ENCODE results near the gene SMYD3.

Gene SMYD3

DNA sequence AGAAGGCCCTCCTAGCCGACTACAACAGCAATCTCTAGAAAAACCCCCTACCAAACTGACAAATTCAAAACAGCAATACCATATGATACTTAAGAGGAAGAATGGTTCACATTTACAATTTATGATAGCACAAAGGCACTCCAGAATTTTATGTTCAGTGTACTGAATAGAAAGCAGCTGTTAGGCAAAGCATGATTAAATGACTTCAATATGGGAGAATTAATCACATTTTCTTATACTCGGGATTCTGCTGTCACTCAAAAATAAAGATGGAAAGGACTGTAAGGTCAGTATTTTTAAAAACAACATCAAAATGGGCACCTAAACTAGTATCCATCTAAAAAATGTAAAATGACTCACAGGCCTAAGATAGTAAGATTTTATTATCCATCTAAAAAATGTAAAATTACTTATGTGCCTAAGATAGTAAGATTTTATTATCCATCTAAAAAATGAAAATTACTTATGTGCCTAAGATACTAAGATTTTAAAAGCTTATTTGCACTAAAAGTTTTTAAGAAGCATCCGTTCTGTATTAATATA, 198.5 kb downstream of the SMYD3 start:
- Histone ChIP-seq H3K36me3 (no peaks in the 10 kb centered on the region), H3K4me3 (ENCODE audit: low read depth, low read length) (no peak overlapping the region), H3K27me3 (no peaks in the 10 kb centered on the region), H3K9me3 (no peaks in the 10 kb centered on the region), H3K4me1 (peaks cover 3% of the 10 kb centered on the region)
- no peak for DNase-seq
- TF ChIP-seq, protein P1, sequence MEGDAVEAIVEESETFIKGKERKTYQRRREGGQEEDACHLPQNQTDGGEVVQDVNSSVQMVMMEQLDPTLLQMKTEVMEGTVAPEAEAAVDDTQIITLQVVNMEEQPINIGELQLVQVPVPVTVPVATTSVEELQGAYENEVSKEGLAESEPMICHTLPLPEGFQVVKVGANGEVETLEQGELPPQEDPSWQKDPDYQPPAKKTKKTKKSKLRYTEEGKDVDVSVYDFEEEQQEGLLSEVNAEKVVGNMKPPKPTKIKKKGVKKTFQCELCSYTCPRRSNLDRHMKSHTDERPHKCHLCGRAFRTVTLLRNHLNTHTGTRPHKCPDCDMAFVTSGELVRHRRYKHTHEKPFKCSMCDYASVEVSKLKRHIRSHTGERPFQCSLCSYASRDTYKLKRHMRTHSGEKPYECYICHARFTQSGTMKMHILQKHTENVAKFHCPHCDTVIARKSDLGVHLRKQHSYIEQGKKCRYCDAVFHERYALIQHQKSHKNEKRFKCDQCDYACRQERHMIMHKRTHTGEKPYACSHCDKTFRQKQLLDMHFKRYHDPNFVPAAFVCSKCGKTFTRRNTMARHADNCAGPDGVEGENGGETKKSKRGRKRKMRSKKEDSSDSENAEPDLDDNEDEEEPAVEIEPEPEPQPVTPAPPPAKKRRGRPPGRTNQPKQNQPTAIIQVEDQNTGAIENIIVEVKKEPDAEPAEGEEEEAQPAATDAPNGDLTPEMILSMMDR (IDR thresholded peaks at IDR 0.05; ENCODE audit: low read depth, low read length): no peak

- Histone ChIP-seq H3K27me3 (no peaks in the 10 kb centered on the region), H3K4me1 (peaks cover 5% of the 10 kb centered on the region), H3K4me3 (ENCODE audit: low read depth, low read length) (no peak overlapping the region), H3K9me3 (no peaks in the 10 kb centered on the region), H3K36me3 (no peaks in the 10 kb centered on the region)
- no peak for DNase-seq
- TF ChIP-seq, protein P1 (IDR thresholded peaks at IDR 0.05; ENCODE audit: low read depth, low read length): no peak
Observed at GRCh38 chr1:246306415-246307037, 200.6 kb downstream of the SMYD3 start.

DNA sequence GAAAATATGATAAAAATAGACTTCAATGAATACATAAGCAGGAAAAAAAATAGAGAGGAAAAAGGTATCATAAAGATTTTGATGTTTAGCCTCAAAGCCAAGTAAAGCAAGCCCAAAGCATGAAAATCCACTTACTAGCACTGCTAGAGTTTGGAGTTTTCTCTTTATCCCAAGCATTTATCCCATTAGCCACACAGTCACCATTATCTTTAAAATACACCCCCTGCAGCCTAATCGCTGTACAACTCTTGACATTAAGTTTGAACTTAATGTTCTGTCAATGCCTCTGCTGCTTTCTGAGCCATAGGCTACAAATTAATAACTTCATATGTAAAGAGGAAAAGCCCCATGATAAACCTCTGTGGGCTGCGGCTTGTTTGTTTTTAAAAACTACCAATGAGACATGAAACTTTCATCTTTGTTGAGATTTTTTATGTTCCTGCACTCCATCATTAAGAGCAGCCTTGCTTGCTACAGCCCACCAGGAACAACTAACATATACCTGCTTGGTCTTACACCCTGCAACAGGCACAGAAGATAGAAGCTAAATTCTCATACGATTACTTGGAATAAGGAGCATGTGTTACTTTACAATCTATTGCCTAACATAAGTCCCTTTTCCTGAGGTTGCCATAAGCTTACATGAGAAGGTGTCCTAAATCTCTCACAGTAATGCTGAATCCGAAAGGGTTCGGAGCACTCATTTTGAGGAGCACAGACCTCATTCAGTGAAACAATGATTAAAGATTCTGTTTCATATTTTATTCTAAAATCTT, 202.4 kb downstream of the SMYD3 start:
- TF ChIP-seq, protein P1 (IDR thresholded peaks at IDR 0.05; ENCODE audit: low read depth, low read length): no peak
- no peaks in the 10 kb centered on the region for H3K9me3 ChIP-seq
- DNase-seq: no peak
- peaks cover 13% of the 10 kb centered on the region for H3K4me1 ChIP-seq
- H3K27me3 ChIP-seq: no peaks in the 10 kb centered on the region
- no peak overlapping the region for H3K4me3 ChIP-seq (ENCODE audit: low read depth, low read length)
- H3K36me3 ChIP-seq: no peaks in the 10 kb centered on the region

GRCh38 chr1:246302711-246303317, 204.3 kb downstream of the SMYD3 start:
- DNase-seq: no peak

GRCh38 chr1:246302251-246302625, 204.8 kb downstream of the SMYD3 start:
- no peak overlapping the region for H3K4me3 ChIP-seq (ENCODE audit: low read depth, low read length)
- peaks cover 10% of the 10 kb centered on the region; the same call in 1 of the 2 replicates for H3K4me1 ChIP-seq
- H3K9me3 ChIP-seq: no peaks in the 10 kb centered on the region
- TF ChIP-seq, protein P1 (IDR thresholded peaks at IDR 0.05; ENCODE audit: low read depth, low read length): no peak
- H3K27me3 ChIP-seq: no peaks in the 10 kb centered on the region
- DNase-seq: no peak
- H3K36me3 ChIP-seq: no peaks in the 10 kb centered on the region

More at GRCh38 chr1:246302711-246303317, 204.3 kb downstream of the SMYD3 start:
- TF ChIP-seq, protein P1 (IDR thresholded peaks at IDR 0.05; ENCODE audit: low read depth, low read length): no peak
- Histone ChIP-seq H3K36me3 (no peaks in the 10 kb centered on the region), H3K4me3 (ENCODE audit: low read depth, low read length) (no peak overlapping the region), H3K9me3 (no peaks in the 10 kb centered on the region), H3K27me3 (no peaks in the 10 kb centered on the region), H3K4me1 (peaks cover 10% of the 10 kb centered on the region; the same call in 1 of the 2 replicates)
